SU-DHL-6 (cell line): Measurements from ENCODE around the gene TRIM54.

Source experiments
- H2AFZ ChIP-seq: fragments of 200-600 bp; sonication (generic); 2 replicates; pipeline ENCODE4 v1.6.1; 2014; ENCODE audit warnings: low read depth, mild to moderate bottlenecking, moderate library complexity, mixed read lengths, antibody characterized with exemption, low read length; ENCODE audit not compliant: severe bottlenecking
- H3F3A ChIP-seq: fragments of 200-600 bp; shearing (Covaris generic); 2 replicates; pipeline ENCODE4 v1.6.0; 2016; ENCODE audit warnings: antibody characterized with exemption, mild to moderate bottlenecking; ENCODE audit not compliant: insufficient read depth
- H3K27ac ChIP-seq: fragments of 200-600 bp; sonication (generic); 2 replicates; pipeline ENCODE4 v1.5.1; 2016; ENCODE audit warnings: low read depth, mild to moderate bottlenecking, low read length, moderate library complexity, mixed read lengths
- H3K27me3 ChIP-seq: fragments of 200-600 bp; sonication (generic), shearing (Covaris generic); 2 replicates; pipeline ENCODE4 v1.6.0; 2014; ENCODE audit warnings: mild to moderate bottlenecking, low read length
- H3K36me3 ChIP-seq: fragments of 200-600 bp; sonication (generic); 2 replicates; pipeline ENCODE4 v1.6.1; 2014; ENCODE audit warnings: mild to moderate bottlenecking, low read length, mixed read lengths
- H3K4me2 ChIP-seq: fragments of 300-600, 200-600 bp; shearing (Covaris generic), sonication (generic); 2 replicates; pipeline ENCODE4 v1.6.0; 2014; ENCODE audit warnings: low read length, low read depth, mild to moderate bottlenecking; ENCODE audit not compliant: poor library complexity, severe bottlenecking
- H3K4me3 ChIP-seq: fragments of 200-600 bp; sonication (generic); 2 replicates; pipeline ENCODE4 v1.5.1; 2014; ENCODE audit warnings: antibody characterized with exemption, low read length, mild to moderate bottlenecking, mixed read lengths; ENCODE audit not compliant: insufficient read depth, poor library complexity, severe bottlenecking
- H3K79me2 ChIP-seq: fragments of 200-600 bp; sonication (generic); 2 replicates; pipeline ENCODE4 v1.6.1; 2014; ENCODE audit warnings: mild to moderate bottlenecking, low read length, moderate library complexity; ENCODE audit not compliant: insufficient read depth
- H3K9ac ChIP-seq: fragments of 200-600 bp; sonication (generic); 2 replicates; pipeline ENCODE4 v1.7.0; 2014; ENCODE audit warnings: mild to moderate bottlenecking, low read length
- H3K9me2 ChIP-seq: fragments of 200-600 bp; sonication (generic); replicated peaks from 2 replicates; pipeline ENCODE4 v1.6.1; 2014; ENCODE audit warnings: low read length; ENCODE audit not compliant: insufficient read depth
- H3K9me3 ChIP-seq: fragments of 200-600 bp; sonication (generic); 2 replicates; pipeline ENCODE4 v1.6.1; 2014; ENCODE audit warnings: low read length, mixed read lengths; ENCODE audit not compliant: insufficient read depth
- H4K20me1 ChIP-seq: fragments of 200-600 bp; sonication (generic); 2 replicates; pipeline ENCODE4 v1.6.1; 2014; ENCODE audit warnings: low read depth, mild to moderate bottlenecking, antibody characterized with exemption, low read length, moderate library complexity, mixed read lengths
- CTCF ChIP-seq: fragments of 200-600 bp; sonication (generic); IDR thresholded peaks from one replicate; pipeline ENCODE4 v1.5.1; 2017; ENCODE audit warnings: antibody characterized with exemption, mild to moderate bottlenecking, low read length, moderate library complexity; ENCODE audit not compliant: insufficient read depth, poor library complexity, severe bottlenecking
- EZH2phosphoT487 ChIP-seq: fragments of 200-600 bp; sonication (generic), shearing (Covaris generic); conservative IDR thresholded peaks from 2 replicates; pipeline ENCODE4 v1.6.1; 2018; ENCODE audit warnings: mild to moderate bottlenecking, antibody characterized with exemption, low read length, moderate library complexity, mixed read lengths

The TRIM54 gene

GRCh38 chr2:27240406-27240805 is 41.8 kb upstream of the TRIM54 start:
- Histone ChIP-seq H3K9ac (no peak overlapping the region), H3K27ac (no peak overlapping the region), H4K20me1 (no peaks in the 10 kb centered on the region), H3K4me3 (no peak overlapping the region), H3K9me3 (no peaks in the 10 kb centered on the region), H3F3A (peaks cover 2% of the 10 kb centered on the region; the same call in 1 of the 2 replicates), H3K4me2 (no peak overlapping the region), H3K9me2 (no peaks in the 10 kb centered on the region), H3K36me3 (no peaks in the 10 kb centered on the region; the same call in 1 of the 2 replicates), H2AFZ (no peak overlapping the region), H3K79me2 (no peaks in the 10 kb centered on the region), H3K27me3 (no peaks in the 10 kb centered on the region)
- TF ChIP-seq CTCF (no peak), EZH2phosphoT487 (no peak)

GRCh38 chr2:27241761-27242613 is 40.2 kb upstream of the TRIM54 start:
- H3K36me3 ChIP-seq, result no peaks in the 10 kb centered on the region; the same call in 1 of the 2 replicates
- H2AFZ ChIP-seq, result no peak overlapping the region
- no peak overlapping the region for H3K9ac ChIP-seq
- TF ChIP-seq CTCF (no peak), EZH2phosphoT487 (no peak)
- no peak overlapping the region for H3K27ac ChIP-seq
- no peak overlapping the region for H3K4me3 ChIP-seq
- H3K9me2 ChIP-seq, result no peaks in the 10 kb centered on the region
- H3K4me2 ChIP-seq, result no peak overlapping the region
- no peaks in the 10 kb centered on the region for H4K20me1 ChIP-seq
- no peaks in the 10 kb centered on the region for H3K79me2 ChIP-seq
- H3K9me3 ChIP-seq, result no peaks in the 10 kb centered on the region
- peaks cover 11% of the 10 kb centered on the region; the same call in 1 of the 2 replicates for H3F3A ChIP-seq
- H3K27me3 ChIP-seq, result no peaks in the 10 kb centered on the region

- H3F3A ChIP-seq, result peaks cover 14% of the 10 kb centered on the region; the same call in 1 of the 2 replicates
- H2AFZ ChIP-seq, result no peak overlapping the region
- no peak overlapping the region for H3K27ac ChIP-seq
- H3K79me2 ChIP-seq, result no peaks in the 10 kb centered on the region
- H4K20me1 ChIP-seq, result no peaks in the 10 kb centered on the region
- H3K4me3 ChIP-seq, result no peak overlapping the region
- H3K9me2 ChIP-seq, result no peaks in the 10 kb centered on the region
- no peak overlapping the region for H3K9ac ChIP-seq
- no peak overlapping the region for H3K4me2 ChIP-seq
- no peaks in the 10 kb centered on the region for H3K9me3 ChIP-seq
- H3K36me3 ChIP-seq, result no peaks in the 10 kb centered on the region; the same call in 1 of the 2 replicates
- H3K27me3 ChIP-seq, result no peaks in the 10 kb centered on the region
- TF ChIP-seq EZH2phosphoT487 (no peak), CTCF (no peak)
These were observed 39.6 kb upstream of the TRIM54 start for GRCh38 chr2:27242614-27242951.
